RKO (cell line): Measurements from ENCODE around the gene RPL18.
"Not testable (repeated sequence)": the region's sequence is repeated elsewhere in the genome, so short reads cannot be mapped to it uniquely, and the experiment has no call there.

Experiments used
- DNase-seq: peaks from one replicate; pipeline ENCODE4 v3.0.0-alpha.2; 2016; ENCODE audit warnings: low spot score

RPL18 gene

GRCh38 chr19:48588670-48589401 is 30.1 kb downstream of the RPL18 start:
- DNase-seq = peak; percentile 93

- DNase-seq = no peak
Observed at GRCh38 chr19:48587387-48587786, 31.6 kb downstream of the RPL18 start.

GRCh38 chr19:48582168-48582567 is 36.8 kb downstream of the RPL18 start:
- no peak for DNase-seq

GRCh38 chr19:48578891-48579290 is 40.1 kb downstream of the RPL18 start:
- no peak for DNase-seq

- not testable (repeated sequence) for DNase-seq
Observed at GRCh38 chr19:48577908-48578307, 41.1 kb downstream of the RPL18 start.

- DNase-seq = no peak
Observed at GRCh38 chr19:48575931-48576622, 42.9 kb downstream of the RPL18 start.

- DNase-seq = no peak
Observed at GRCh38 chr19:48573163-48573505, 45.8 kb downstream of the RPL18 start.

- DNase-seq = no peak
Observed at GRCh38 chr19:48571378-48572162, 47.4 kb downstream of the RPL18 start.

GRCh38 chr19:48569814-48570213 is 49.2 kb downstream of the RPL18 start:
- no peak for DNase-seq

- peak; percentile 90 for DNase-seq
Observed at GRCh38 chr19:48568345-48568886, 50.6 kb downstream of the RPL18 start.
